CD14-positive monocyte (primary cell): ENCODE data around the gene XPO5. TPM values are rescaled to one million over a fixed set of nuclear protein-coding genes. Genes with fewer than 3 reads are reported as not detected.

Experiments
- DNase-seq, 3 donors: peaks; one replicate each; pipeline ENCODE4 v3.0.0-alpha.2; 2011 to 2022
- H2AFZ ChIP-seq: 2 replicates; pipeline ENCODE4 v1.6.0; 2012; ENCODE audit warnings: mild to moderate bottlenecking, low read depth, low read length, inconsistent platforms; ENCODE audit not compliant: insufficient read depth, poor library complexity, severe bottlenecking
- H3K27ac ChIP-seq, 2 donors: 1 replicate in 1 of 2; 2 replicates in 1 of 2; pipeline ENCODE4 v1.5.1; 2012 to 2013; ENCODE audit warnings: low read length in 2 of 2, control low read depth in 1 of 2, inconsistent platforms in 1 of 2, low read depth in 1 of 2, mild to moderate bottlenecking in 1 of 2
- H3K27me3 ChIP-seq, 2 donors: one replicate each; pipeline versions ENCODE4 v1.6.0 to v1.6.1; 2011 to 2013; ENCODE audit warnings: low read length in 2 of 2; ENCODE audit not compliant: control insufficient read depth in 2 of 2, insufficient read depth in 2 of 2
- H3K36me3 ChIP-seq, 2 donors: replicated peaks in 1 of 2; 1 replicate in 1 of 2; 2 replicates in 1 of 2; pipeline versions ENCODE4 v1.5.1 to v1.6.1; 2012 to 2013; ENCODE audit warnings: low read length in 2 of 2, control low read depth in 1 of 2, inconsistent platforms in 1 of 2, mild to moderate bottlenecking in 1 of 2; ENCODE audit not compliant: insufficient read depth in 2 of 2, control insufficient read depth in 1 of 2
- H3K4me1 ChIP-seq, 2 donors: 1 replicate in 1 of 2; 2 replicates in 1 of 2; pipeline versions ENCODE4 v1.5.1 to v1.6.1; 2012 to 2013; ENCODE audit warnings: low read length in 2 of 2, control low read depth in 1 of 2, inconsistent platforms in 1 of 2, mild to moderate bottlenecking in 1 of 2, moderate library complexity in 1 of 2; ENCODE audit not compliant: insufficient read depth in 2 of 2, control insufficient read depth in 1 of 2
- H3K4me2 ChIP-seq: replicated peaks from 2 replicates; pipeline ENCODE3; 2012; ENCODE audit warnings: low read length, moderate library complexity, mild to moderate bottlenecking; ENCODE audit not compliant: poor library complexity, severe bottlenecking; ENCODE audit errors: extremely low read depth
- H3K4me3 ChIP-seq, 3 experiments: fragments of 200-600 bp in 1 of 3; sonication (generic) in 1 of 3; replicated peaks in 1 of 3; 1 replicate in 2 of 3; 2 replicates in 1 of 3; pipeline ENCODE4 v1.5.1; 2011 to 2013; ENCODE audit warnings: low read length in 3 of 3, mild to moderate bottlenecking in 3 of 3, control low read depth in 2 of 3, low read depth in 2 of 3, inconsistent platforms in 1 of 3, moderate library complexity in 1 of 3
- H3K79me2 ChIP-seq: 2 replicates; pipeline ENCODE4 v1.6.0; 2012; ENCODE audit warnings: mild to moderate bottlenecking, control low read depth, inconsistent platforms, low read length, moderate library complexity; ENCODE audit not compliant: insufficient read depth
- H3K9ac ChIP-seq: 2 replicates; pipeline ENCODE4 v1.6.0; 2017; ENCODE audit warnings: low read length, mild to moderate bottlenecking; ENCODE audit not compliant: insufficient read depth, poor library complexity, severe bottlenecking
- H3K9me3 ChIP-seq, 2 donors: replicated peaks in 1 of 2; 1 replicate in 1 of 2; 2 replicates in 1 of 2; pipeline versions ENCODE4 v1.5.1 to v1.6.1; 2012 to 2013; ENCODE audit warnings: low read length in 2 of 2, control low read depth in 1 of 2; ENCODE audit not compliant: control insufficient read depth in 1 of 2, insufficient read depth in 1 of 2
- H4K20me1 ChIP-seq: 2 replicates; pipeline ENCODE4 v1.6.0; 2012; ENCODE audit warnings: mild to moderate bottlenecking, low read length, control low read depth, moderate library complexity; ENCODE audit not compliant: insufficient read depth
- H3K27ac Mint-ChIP-seq, 7 donors: one replicate each; pipeline ENCODE4 v1.8.0; 2020; ENCODE audit warnings: mild to moderate bottlenecking in 7 of 7, mixed read lengths in 7 of 7, moderate library complexity in 6 of 7, inconsistent platforms in 2 of 7
- H3K27me3 Mint-ChIP-seq, 3 donors: one replicate each; pipeline ENCODE4 v1.8.0; 2021 to 2022; ENCODE audit warnings: low read depth in 3 of 3, mild to moderate bottlenecking in 3 of 3, mixed read lengths in 3 of 3, moderate library complexity in 3 of 3, inconsistent platforms in 1 of 3
- H3K36me3 Mint-ChIP-seq, 2 donors: one replicate each; pipeline ENCODE4 v1.8.0; 2020; ENCODE audit warnings: mixed read lengths in 2 of 2, inconsistent platforms in 1 of 2, mild to moderate bottlenecking in 1 of 2
- H3K4me1 Mint-ChIP-seq: one replicate; pipeline ENCODE4 v1.8.0; 2020; ENCODE audit warnings: mild to moderate bottlenecking, mixed read lengths
- H3K4me3 Mint-ChIP-seq, 2 donors: one replicate each; pipeline ENCODE4 v1.8.0; 2020; ENCODE audit warnings: mild to moderate bottlenecking in 2 of 2, mixed read lengths in 2 of 2, moderate library complexity in 1 of 2
- H3K9me3 Mint-ChIP-seq, 7 donors: one replicate each; pipeline ENCODE4 v1.8.0; 2020 to 2022; ENCODE audit warnings: mixed read lengths in 7 of 7, mild to moderate bottlenecking in 6 of 7, moderate library complexity in 6 of 7, inconsistent platforms in 2 of 7
- CTCF ChIP-seq: fragments of 200-600 bp; IDR thresholded peaks from one replicate; pipeline ENCODE4 v1.8.0; 2022; ENCODE audit warnings: antibody characterized with exemption, mild to moderate bottlenecking
- WGBS: methylation state at CpG from one replicate; pipeline ENCODE4 v1.1.5; 2013; ENCODE audit warnings: missing lambda C conversion rate; ENCODE audit not compliant: insufficient coverage; 5-methylcytosine and 5-hydroxymethylcytosine counted together
- intact Hi-C, 2 donors: fragments of 100-400 bp; cut with micrococcal nuclease; formaldehyde crosslinking; loops; one replicate each; pipeline versions ENCODE4 v1.15.0 to v1.15.1; 2023
- polyA plus RNA-seq, 3 donors: library from polyadenylated mRNA; depleted of rRNA in 1 of 3; unstranded in 2 of 3; stranded (reverse) in 1 of 3; fragments of 300-500 nt in 2 of 3; fragments of >200 nt in 1 of 3; fragmentation: Illumina TruSeq in 2 of 3; gene quantifications; 1 replicate in 2 of 3; 2 replicates in 1 of 3; pipeline ENCODE4 v1.2.3, GENCODE V29; 2012 to 2021

The XPO5 gene
- polyA plus RNA-seq, 3 donors, result 8.0 to 17.5 (median 13.8) TPM

- H3K79me2 ChIP-seq, result no peaks in the 10 kb centered on the region
- no peak overlapping the region for H3K4me3 ChIP-seq
- DNase-seq, result no peak
- H3K9me3 ChIP-seq, result no peaks in the 10 kb centered on the region
- H3K4me2 ChIP-seq, result no peak overlapping the region
- Mint-ChIP-seq H3K9me3 (no peaks in the 10 kb centered on the region), H3K4me3 (no peak overlapping the region), H3K4me1 (peaks cover 8% of the 10 kb centered on the region), H3K27ac (peak overlapping the region in 1 of 7 donors; percentile 48), H3K36me3 (peaks cover 22 to 48% of the 10 kb centered on the region in 2 donors), H3K27me3 (peaks cover 0 to under 1% (median 0%) of the 10 kb centered on the region in 3 donors)
- H4K20me1 ChIP-seq, result peaks cover 60% of the 10 kb centered on the region
- peaks cover 17 to 68% of the 10 kb centered on the region in 2 donors for H3K36me3 ChIP-seq
- no peak for TF ChIP-seq CTCF
- H3K27me3 ChIP-seq, result no peaks in the 10 kb centered on the region
- no peak overlapping the region for H2AFZ ChIP-seq
- intact Hi-C loops, result no loop called here
- H3K27ac ChIP-seq, result no peak overlapping the region
- H3K9ac ChIP-seq, result no peak overlapping the region
- no peaks in the 10 kb centered on the region for H3K4me1 ChIP-seq
- 100% methylated on average over 1 of the region's 6 CpGs for WGBS
Observed at GRCh38 chr6:43490523-43490939, 85.3 kb downstream of the XPO5 start.

GRCh38 chr6:43489277-43490072 lies 86.4 kb downstream of the XPO5 start:
- Histone ChIP-seq H3K27me3 (no peaks in the 10 kb centered on the region), H3K27ac (no peak overlapping the region), H2AFZ (no peak overlapping the region), H4K20me1 (peaks cover 58% of the 10 kb centered on the region), H3K4me1 (no peaks in the 10 kb centered on the region), H3K79me2 (peaks cover 8% of the 10 kb centered on the region), H3K36me3 (peaks cover 17 to 69% of the 10 kb centered on the region in 2 donors), H3K4me2 (no peak overlapping the region), H3K9me3 (no peaks in the 10 kb centered on the region), H3K4me3 (no peak overlapping the region), H3K9ac (no peak overlapping the region)
- DNase-seq, result no peak
- Mint-ChIP-seq H3K4me1 (no peaks in the 10 kb centered on the region), H3K36me3 (peaks cover 26 to 54% of the 10 kb centered on the region in 2 donors), H3K27me3 (no peaks in the 10 kb centered on the region), H3K9me3 (no peaks in the 10 kb centered on the region), H3K27ac (peak overlapping the region in 1 of 7 donors; percentile 34), H3K4me3 (peak overlapping the region in 1 of 2 donors; percentile 3)
- intact Hi-C loops, result no loop called here
- WGBS, result 99% methylated on average over 9 of the region's 12 CpGs
- no peak for TF ChIP-seq CTCF
